GM18520 (cell line): Measurements from ENCODE around the gene MYT1.
"Not testable (repeated sequence)": the region's sequence is repeated elsewhere in the genome, so short reads cannot be mapped to it uniquely, and the experiment has no call there.

Source experiments
- ATAC-seq: cut with Tn5 transposase; IDR thresholded peaks from one replicate; pipeline ENCODE4 v1.9.1; 2021; ENCODE audit not compliant: unreplicated experiment

MYT1 gene

GRCh38 chr20:64164123-64164836 lies at the start of gene MYT1:
TSS of gene MYT1 (plus strand) at chr20:64164452. CDS start at chr20:64198862, 34,410 bp downstream.
- ATAC-seq = no peak

GRCh38 chr20:64115171-64115911 lies 48.9 kb upstream of the MYT1 start:
- no peak for ATAC-seq

DNA sequence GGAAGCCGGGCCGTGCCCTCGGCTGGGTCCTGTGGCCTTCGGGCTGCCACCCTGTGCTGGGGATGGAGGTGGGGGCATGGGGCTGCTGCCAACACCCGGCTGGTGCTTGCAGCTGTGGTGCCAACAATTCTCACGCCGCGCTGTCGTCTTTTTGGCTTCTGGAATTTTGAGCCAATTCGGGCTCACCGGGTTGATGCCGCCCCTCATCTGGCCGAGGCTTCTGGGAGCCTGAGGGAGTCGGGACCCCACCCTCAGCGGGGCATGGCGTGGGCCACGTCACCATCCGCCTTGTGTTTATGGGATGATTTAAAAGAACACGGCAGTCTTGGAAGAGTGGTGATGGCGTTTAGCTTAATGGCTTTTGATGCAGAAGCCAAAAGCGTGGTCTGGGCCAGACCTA lies 48.2 kb upstream of the MYT1 start:
- ATAC-seq = no peak

DNA sequence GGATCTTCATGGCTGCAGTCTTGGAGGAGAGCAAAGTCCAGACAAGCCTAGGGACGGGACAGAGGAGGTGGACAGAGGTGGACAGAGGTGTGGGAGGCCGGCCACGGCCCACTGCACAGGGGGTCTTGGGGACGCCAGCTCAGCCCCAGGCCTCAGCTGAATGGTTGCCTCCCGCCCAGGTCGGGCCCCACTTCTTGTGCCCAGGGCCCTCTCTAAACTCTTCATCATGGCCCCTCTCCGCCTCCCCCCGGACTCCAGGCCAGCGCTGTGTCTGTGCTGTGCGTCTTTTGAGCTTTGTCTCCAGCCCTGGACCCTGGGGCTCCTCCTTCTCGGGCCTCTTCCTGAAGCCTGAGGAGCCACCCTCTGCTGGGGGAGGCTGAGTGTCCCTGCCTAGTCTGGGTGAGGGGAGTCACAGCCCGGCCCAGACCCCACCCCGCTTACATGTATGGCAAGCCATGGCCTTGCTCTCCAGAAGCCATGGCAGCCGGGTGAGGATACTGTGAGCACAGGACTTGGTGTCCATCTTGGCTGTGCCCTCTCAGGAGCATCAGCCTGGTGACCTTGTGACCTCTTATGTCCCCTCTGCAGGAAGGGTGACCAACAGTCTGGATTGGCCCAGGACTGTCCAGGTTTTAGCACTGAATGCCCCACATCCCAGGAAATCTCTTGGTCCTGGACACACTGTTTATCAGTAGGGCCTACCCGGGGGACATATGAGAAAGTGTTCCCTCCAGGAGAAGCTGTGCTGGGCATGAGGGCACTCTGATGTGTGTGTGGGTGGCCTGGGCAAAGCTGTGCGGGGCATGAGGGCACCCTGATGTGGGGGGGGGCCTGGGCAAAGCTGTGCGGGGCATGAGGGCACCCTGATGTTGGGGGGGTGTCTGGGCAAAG lies 47.5 kb upstream of the MYT1 start:
- ATAC-seq = no peak

- ATAC-seq = not testable (repeated sequence)
Measured at GRCh38 chr20:64117432-64117777, 46.8 kb upstream of the MYT1 start.

GRCh38 chr20:64119301-64119680 lies 45.0 kb upstream of the MYT1 start:
- no peak for ATAC-seq

DNA sequence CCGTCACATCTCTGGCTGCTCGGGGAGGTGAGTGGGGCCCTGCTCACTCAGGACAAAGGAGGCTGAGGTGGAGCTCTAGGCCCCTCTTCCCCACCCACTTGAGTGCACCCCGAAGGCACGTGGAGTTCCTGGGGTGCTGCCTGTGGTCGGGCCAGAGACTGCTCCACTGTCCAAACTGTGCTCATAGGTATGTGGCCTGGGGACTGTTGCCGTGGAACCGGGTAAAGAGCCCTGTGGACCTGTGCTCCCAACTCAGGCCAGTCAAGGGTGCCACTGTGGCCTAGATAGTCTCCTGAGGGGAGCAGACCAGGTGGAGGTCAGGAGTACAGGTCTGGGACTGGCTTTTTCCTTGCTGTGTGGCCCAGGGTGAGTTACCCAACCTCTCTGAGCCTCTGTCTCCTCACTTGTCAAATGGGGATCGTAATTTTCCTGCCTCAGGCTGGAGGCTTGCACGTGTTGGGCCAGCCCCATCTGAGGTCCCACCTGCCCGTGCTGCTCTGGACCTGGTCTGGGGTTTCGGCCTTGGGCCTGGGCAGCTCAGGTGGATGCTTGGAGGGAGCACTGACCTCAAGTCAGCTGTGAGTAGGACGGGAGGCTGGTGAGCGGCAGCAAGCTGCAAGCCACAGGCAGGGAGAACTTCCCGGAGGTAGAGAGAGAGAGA lies 44.4 kb upstream of the MYT1 start:
- ATAC-seq = no peak

DNA sequence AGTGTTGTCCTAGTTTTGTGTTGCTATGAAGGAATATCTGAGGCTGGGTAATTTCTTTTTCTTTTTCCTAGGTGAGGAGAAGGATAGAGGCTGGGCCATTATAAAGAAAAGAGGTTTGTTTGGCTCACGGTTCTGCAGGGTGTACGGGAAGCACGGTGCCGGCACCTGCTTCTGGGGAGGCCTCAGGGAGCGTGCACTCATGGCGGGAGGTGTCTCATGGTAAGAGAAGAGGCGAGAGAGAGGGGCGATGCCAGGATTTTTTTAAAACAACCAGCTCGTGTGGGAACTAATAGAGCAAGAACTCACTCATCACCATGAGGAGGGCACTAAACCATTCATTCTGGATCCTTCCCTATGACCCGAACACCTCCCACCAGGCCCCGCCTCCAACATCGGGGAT lies 42.7 kb upstream of the MYT1 start:
- ATAC-seq = no peak

DNA sequence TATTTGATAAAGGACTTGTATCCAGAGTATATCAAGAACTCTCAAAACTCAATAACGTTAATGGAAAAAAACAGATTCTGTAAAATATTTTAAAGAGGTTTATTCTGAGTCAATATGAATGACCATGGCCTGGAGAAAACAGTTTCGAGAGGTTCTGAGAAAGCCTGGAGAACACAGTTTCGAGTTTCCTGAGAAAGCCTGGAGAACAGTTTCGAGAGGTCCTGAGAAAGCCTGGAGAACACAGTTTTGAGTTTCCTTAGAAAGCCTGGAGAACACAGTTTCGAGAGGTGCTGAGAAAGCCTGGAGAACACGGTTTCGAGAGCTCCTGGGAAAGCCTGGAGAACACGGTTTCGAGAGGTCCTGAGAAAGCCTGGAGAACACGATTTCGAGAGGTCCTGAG lies 41.3 kb upstream of the MYT1 start:
- ATAC-seq = not testable (repeated sequence)

- not testable (repeated sequence) for ATAC-seq
Measured at GRCh38 chr20:64123517-64123916, 40.7 kb upstream of the MYT1 start.

DNA sequence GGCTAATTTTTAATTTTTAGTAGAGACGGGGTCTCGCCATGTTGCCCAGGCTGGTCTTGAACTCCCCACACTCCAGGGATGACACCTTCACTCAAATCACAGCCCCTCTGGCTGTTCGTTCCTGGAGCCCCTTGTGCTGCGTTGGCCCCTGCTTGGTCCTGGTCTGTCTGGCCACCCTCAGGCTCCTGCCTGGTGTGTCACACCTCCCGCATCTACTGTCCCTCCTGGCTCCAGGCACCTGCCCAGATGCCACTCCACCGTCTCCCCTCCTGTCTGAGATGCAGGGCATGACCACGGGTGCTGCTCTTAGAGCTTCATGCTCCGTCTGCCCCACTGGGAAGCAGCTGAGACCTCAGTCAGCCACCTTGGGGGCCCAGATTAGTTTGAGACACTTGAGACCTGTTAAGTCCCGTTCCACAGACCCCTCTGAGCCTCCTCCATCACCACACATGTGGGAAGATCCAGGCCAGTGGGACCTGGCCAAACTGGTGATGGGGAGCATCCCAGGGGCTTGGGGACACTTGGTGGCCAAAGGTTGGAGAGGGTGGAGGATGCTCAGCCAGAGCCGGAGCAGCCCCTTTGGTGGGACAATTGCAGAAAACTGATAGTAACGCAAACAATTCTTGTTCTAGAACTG lies 35.0 kb upstream of the MYT1 start:
- no peak for ATAC-seq

GRCh38 chr20:64130271-64130670 lies 34.0 kb upstream of the MYT1 start:
- no peak for ATAC-seq

GRCh38 chr20:64130876-64131275 lies 33.4 kb upstream of the MYT1 start:
- no peak for ATAC-seq

- no peak for ATAC-seq
Measured at GRCh38 chr20:64131406-64131805, 32.8 kb upstream of the MYT1 start.

DNA sequence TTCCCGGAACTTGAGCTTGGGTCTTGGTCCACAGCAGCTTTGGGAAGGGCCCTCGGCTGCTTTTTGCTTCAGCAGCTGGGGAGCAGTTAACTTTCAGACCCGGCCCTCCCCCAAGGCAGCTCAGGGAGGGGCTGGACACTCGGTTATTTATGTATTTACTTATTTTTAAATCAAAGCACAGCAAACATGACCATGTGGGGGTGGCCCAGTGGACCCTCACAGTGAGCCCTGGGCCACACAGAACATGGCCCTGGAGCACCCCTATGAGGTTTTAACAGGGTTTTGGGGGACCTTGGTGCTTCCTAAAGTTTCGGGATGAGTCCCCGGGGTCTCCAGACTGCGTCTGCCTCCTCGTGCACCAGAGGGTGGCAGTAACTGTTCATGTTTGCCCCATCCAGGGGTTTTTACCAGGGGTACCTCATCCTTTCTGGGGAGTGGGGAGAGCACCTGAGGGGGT lies 30.3 kb upstream of the MYT1 start:
- no peak for ATAC-seq

DNA sequence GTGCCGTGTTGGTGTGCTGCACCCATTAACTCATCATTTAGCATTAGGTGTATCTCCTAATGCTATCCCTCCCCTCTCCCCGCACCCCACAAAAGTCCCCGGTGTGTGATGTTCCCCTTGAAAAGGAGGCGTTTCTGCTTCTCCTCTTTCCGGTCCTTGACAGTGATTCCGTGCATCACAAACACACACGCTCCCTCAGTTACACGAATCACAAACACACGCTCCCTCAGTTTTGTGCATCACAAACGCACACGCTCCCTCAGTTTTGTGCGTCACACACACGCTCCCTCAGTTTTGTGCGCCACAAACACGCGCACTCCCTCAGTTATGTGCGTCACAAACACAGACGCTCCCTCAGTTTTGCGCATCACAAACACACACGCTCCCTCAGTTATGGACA lies 29.5 kb upstream of the MYT1 start:
- ATAC-seq = not testable (repeated sequence)

DNA sequence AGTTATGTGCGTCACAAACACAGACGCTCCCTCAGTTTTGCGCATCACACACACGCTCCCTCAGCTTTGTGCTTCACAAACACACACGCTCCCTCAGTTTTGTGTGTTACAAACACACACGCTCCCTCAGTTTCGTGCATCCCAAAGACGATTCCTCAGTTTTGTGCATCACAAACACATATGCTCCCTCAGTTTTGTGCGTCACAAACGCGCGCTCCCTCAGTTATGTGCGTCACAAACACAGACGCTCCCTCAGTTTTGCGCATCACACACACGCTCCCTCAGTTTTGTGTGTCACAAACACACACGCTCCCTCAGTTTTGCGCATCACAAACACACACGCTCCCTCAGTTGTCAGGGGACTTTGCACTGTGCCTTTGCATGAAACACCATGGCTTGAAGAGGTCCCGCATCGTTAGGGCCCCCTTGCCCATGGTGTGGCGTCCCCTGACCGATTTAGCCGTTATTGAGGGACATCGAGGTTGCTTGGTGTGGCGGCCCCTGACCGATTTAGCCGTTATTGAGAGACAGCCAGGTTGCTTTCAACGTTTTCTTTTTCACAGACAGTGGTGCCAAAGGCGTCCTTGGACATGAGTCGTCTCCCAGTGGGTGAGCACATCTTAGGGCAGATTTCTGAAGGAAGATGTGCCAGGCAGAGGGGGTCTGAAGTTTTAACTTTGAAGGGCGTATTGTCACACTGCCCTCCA lies 28.1 kb upstream of the MYT1 start:
- ATAC-seq = no peak

DNA sequence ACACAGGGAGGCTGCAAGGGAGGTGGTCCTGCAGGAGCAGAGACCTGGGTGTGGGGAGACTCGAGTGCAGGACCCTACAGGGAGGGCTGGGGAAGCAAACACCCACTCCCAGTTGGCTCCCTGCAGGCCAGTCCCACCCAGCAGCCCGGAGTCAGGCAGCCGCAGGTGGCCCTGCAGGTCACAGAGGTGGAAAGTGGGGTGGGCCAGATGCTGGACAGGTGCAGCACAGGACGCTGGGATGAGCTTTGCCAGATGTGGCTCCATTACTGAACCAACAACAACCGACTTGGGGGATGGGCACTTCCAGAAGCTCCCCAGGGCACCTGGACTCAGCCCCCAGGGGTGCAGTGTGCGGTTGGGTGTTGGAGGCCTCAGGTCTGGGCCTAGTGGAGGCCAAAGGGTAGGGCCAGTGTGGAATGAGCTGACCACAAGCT lies 26.6 kb upstream of the MYT1 start:
- ATAC-seq = no peak

DNA sequence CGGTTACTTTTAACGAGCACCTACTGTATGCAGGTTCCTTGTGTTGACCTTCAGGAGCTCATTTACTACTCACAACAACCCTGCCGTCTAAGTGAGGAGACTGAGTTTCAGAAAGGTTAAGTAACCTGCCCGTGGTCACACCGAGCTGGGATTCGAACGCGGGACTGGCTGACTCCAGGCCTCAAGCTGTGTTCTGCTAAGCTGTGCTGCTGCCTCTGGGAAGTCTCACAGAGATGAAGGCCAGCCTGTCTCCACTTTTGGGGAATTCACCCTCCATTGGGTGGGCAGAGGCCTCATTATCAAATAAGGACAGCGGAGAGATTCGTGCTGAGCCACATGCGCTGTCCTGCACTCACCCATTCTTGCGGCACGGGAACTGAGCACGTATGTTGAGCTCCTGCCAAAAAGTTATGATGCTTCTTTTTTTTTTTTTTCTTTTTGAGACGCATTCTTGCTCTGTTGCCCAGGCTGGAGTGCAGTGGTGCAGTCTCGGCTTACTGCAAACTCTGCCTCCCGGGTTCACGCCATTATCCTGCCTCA lies 25.9 kb upstream of the MYT1 start:
- no peak for ATAC-seq
